Peyer's patch (tissue), 4 donors: ENCODE measurements around the gene OXNAD1.

Source experiments
- CTCF ChIP-seq, 6 experiments: fragments of 450-650 bp in 4 of 6; fragments of 200-600 bp in 2 of 6; sonication (generic) in 1 of 6; IDR thresholded peaks; one replicate each; pipeline ENCODE4 v1.5.1; 2017 to 2019; ENCODE audit warnings: antibody characterized with exemption in 6 of 6, mild to moderate bottlenecking in 3 of 6, moderate library complexity in 1 of 6
- POLR2A ChIP-seq, 2 donors: fragments of 450-650 bp; IDR thresholded peaks; one replicate each; pipeline ENCODE4 v1.5.1; 2017; ENCODE audit warnings: antibody characterized with exemption in 2 of 2, mild to moderate bottlenecking in 2 of 2, moderate library complexity in 2 of 2

GRCh38 chr3:16273867-16274266 lies 8.9 kb downstream of the OXNAD1 start:
- TF ChIP-seq POLR2A (IDR thresholded peaks at IDR 0.05) = no peak
- TF ChIP-seq CTCF (IDR thresholded peaks at IDR 0.05) = no peak
